Sigmoid colon (tissue), 4 donors: ENCODE data around the gene TUBAL3.

Source experiments
- CTCF ChIP-seq, 4 experiments: fragments of 450-650 bp in 3 of 4; fragments of 200-600 bp in 1 of 4; IDR thresholded peaks; one replicate each; pipeline ENCODE4 v1.5.1; 2016 to 2019; ENCODE audit warnings: antibody characterized with exemption in 4 of 4, mild to moderate bottlenecking in 3 of 4, moderate library complexity in 2 of 4
- EP300 ChIP-seq, 4 donors: sonication (generic); formaldehyde crosslinking; IDR thresholded peaks; one replicate each; pipeline ENCODE4 v1.6.1; 2017; ENCODE audit warnings: antibody characterized with exemption in 4 of 4
- POLR2A ChIP-seq, 2 donors: fragments of 450-650 bp; IDR thresholded peaks; one replicate each; pipeline ENCODE4 v1.6.1; 2016; ENCODE audit warnings: antibody characterized with exemption in 2 of 2, mild to moderate bottlenecking in 2 of 2, moderate library complexity in 2 of 2

GRCh38 chr10:5440206-5440605 lies 35.6 kb upstream of the TUBAL3 start:
- TF ChIP-seq CTCF (IDR thresholded peaks at IDR 0.05) (no peak), POLR2A (IDR thresholded peaks at IDR 0.05) (no peak), EP300 (IDR thresholded peaks at IDR 0.05) (no peak)
